Parathyroid adenoma (tissue), 2 donors: ENCODE results near the gene GJA9.
"Not testable (repeated sequence)": the region's sequence is repeated elsewhere in the genome, so short reads cannot be mapped to it uniquely, and the experiment has no call there.

ENCODE experiments used
- H2AFZ ChIP-seq: fragments of 300-600 bp; sonication (generic); one replicate; pipeline ENCODE4 v1.7.0; 2017; ENCODE audit warnings: antibody characterized with exemption, mild to moderate bottlenecking
- H3K27ac ChIP-seq: fragments of 300-600 bp; sonication (generic); one replicate; pipeline ENCODE4 v1.7.0; 2017
- H3K27me3 ChIP-seq: fragments of 300-600 bp; sonication (generic); one replicate; pipeline ENCODE4 v1.7.0; 2017; ENCODE audit warnings: low read length; ENCODE audit not compliant: control insufficient read depth, insufficient read depth
- H3K36me3 ChIP-seq: fragments of 300-600 bp; sonication (generic); one replicate; pipeline ENCODE4 v1.7.0; 2017; ENCODE audit warnings: low read length; ENCODE audit not compliant: control insufficient read depth, insufficient read depth
- H3K4me1 ChIP-seq: fragments of 300-600 bp; sonication (generic); one replicate; pipeline ENCODE4 v1.7.0; 2017; ENCODE audit warnings: control low read depth
- H3K4me2 ChIP-seq: fragments of 300-600 bp; sonication (generic); one replicate; pipeline ENCODE4 v1.7.0; 2017; ENCODE audit warnings: low read length
- H3K4me3 ChIP-seq: fragments of 300-600 bp; sonication (generic); one replicate; pipeline ENCODE4 v1.7.0; 2017; ENCODE audit warnings: low read depth, low read length
- H3K79me2 ChIP-seq: fragments of 300-600 bp; sonication (generic); one replicate; pipeline ENCODE4 v1.7.0; 2017; ENCODE audit warnings: control low read depth
- H3K9ac ChIP-seq: fragments of 300-600 bp; sonication (generic); one replicate; pipeline ENCODE4 v1.7.0; 2017; ENCODE audit warnings: mild to moderate bottlenecking
- H3K9me3 ChIP-seq: fragments of 300-600 bp; sonication (generic); one replicate; pipeline ENCODE4 v1.7.0; 2017; ENCODE audit warnings: low read length; ENCODE audit not compliant: control insufficient read depth
- TF ChIP-seq, protein P1 (sequence below): fragments of 300-600 bp; sonication (generic); IDR thresholded peaks from one replicate; pipeline ENCODE4 v1.7.0; 2017; ENCODE audit warnings: antibody characterized with exemption, mild to moderate bottlenecking
- donor health status: primary hyperparathyroidism.

The GJA9 gene

DNA sequence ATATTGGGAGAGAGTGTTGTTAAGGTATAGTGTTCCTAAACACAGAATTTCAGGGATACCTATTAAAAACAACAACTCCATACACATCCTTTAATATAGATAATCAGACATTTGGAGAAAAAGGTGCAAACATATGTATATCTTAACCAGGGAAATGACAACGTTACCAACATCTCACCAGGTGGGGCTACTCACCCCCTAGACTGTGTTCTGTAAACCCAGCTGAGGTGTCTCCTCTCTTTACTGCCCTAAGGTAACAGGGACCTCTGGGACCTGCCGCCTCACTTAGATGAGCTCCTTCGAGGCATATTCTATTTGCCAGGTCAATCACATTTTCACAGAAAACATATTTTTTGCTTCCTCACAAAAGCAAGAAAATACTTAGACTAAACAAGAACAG, 35.2 kb downstream of the GJA9 start:
- no peaks in the 10 kb centered on the region for H3K36me3 ChIP-seq
- no peak overlapping the region for H2AFZ ChIP-seq
- H3K27ac ChIP-seq = no peak overlapping the region
- no peaks in the 10 kb centered on the region for H3K4me1 ChIP-seq
- H3K4me3 ChIP-seq = no peak overlapping the region
- H3K79me2 ChIP-seq = no peaks in the 10 kb centered on the region
- H3K27me3 ChIP-seq = no peaks in the 10 kb centered on the region
- H3K9me3 ChIP-seq = no peaks in the 10 kb centered on the region
- no peak overlapping the region for H3K9ac ChIP-seq
- TF ChIP-seq, protein P1, sequence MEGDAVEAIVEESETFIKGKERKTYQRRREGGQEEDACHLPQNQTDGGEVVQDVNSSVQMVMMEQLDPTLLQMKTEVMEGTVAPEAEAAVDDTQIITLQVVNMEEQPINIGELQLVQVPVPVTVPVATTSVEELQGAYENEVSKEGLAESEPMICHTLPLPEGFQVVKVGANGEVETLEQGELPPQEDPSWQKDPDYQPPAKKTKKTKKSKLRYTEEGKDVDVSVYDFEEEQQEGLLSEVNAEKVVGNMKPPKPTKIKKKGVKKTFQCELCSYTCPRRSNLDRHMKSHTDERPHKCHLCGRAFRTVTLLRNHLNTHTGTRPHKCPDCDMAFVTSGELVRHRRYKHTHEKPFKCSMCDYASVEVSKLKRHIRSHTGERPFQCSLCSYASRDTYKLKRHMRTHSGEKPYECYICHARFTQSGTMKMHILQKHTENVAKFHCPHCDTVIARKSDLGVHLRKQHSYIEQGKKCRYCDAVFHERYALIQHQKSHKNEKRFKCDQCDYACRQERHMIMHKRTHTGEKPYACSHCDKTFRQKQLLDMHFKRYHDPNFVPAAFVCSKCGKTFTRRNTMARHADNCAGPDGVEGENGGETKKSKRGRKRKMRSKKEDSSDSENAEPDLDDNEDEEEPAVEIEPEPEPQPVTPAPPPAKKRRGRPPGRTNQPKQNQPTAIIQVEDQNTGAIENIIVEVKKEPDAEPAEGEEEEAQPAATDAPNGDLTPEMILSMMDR = no peak
- H3K4me2 ChIP-seq = no peak overlapping the region

DNA sequence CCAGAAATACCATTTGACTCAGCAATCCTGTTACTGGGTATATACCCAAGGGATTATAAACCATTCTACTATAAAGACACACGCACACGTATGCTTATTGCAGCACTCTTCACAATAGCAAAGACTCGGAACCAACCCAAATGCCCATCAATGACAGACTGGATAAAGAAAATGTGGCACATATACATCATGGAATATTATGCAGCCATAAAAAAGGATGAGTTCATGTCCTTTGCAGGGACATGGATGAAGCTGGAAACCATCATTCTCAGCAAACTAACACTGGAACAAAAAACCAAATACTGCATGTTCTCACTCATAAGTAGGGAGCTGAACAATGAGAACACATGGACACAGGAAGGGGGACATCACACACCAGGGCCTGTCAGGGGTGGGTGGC, 36.3 kb downstream of the GJA9 start:
- H3K4me1 ChIP-seq, H3K27me3 ChIP-seq, H3K79me2 ChIP-seq, H3K36me3 ChIP-seq, H3K9me3 ChIP-seq, H3K4me3 ChIP-seq, H3K9ac ChIP-seq, H3K27ac ChIP-seq, H3K4me2 ChIP-seq, H2AFZ ChIP-seq: not testable (repeated sequence)

DNA sequence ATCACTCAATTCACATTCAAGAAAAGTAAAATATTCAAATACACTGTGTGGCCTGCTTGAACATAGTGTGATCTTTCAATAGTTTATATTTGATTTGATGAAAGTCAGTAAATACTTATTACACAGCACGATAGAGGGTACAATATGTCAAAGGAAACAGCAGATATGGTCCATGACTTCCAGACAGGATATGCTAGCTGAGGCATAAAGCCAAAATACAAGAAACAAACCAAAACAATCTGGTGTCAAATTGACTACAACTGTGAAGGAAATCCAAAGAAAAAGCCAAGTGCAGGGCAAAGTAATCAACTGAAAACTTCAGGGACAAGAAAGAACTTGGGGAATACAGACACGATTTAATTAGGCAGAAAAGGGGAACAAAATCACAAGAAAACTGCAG, 41.1 kb downstream of the GJA9 start:
- Histone ChIP-seq H3K9ac (no peak overlapping the region), H3K4me1 (no peaks in the 10 kb centered on the region), H3K79me2 (no peaks in the 10 kb centered on the region), H3K4me2 (no peak overlapping the region), H3K27ac (no peak overlapping the region), H3K36me3 (no peaks in the 10 kb centered on the region), H3K9me3 (no peaks in the 10 kb centered on the region), H3K27me3 (no peaks in the 10 kb centered on the region), H3K4me3 (no peak overlapping the region), H2AFZ (no peak overlapping the region)
- TF ChIP-seq, protein P1 = no peak

DNA sequence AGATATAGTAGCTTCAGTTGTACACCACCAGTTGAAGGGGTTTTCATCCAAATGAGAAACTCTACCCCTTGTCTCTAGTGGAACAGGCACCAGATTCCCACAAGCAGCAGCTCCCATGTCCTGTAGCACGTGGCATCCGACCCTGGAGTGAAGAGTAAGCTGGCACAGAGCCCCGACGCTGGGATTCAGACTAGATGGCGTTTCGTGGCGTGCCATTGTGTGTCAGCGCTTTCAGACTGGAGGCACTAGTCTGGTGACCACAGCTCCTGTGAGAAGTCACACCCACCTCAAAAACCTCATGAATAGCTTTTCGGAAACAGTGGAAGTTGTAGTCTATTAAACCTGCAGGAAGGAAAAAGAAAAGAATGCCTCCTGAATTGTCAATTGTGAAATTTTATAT, 42.0 kb downstream of the GJA9 start:
- no peaks in the 10 kb centered on the region for H3K27me3 ChIP-seq
- H3K27ac ChIP-seq = no peak overlapping the region
- H3K9me3 ChIP-seq = no peaks in the 10 kb centered on the region
- TF ChIP-seq, protein P1 = no peak
- no peaks in the 10 kb centered on the region for H3K79me2 ChIP-seq
- no peaks in the 10 kb centered on the region for H3K36me3 ChIP-seq
- no peaks in the 10 kb centered on the region for H3K4me1 ChIP-seq
- no peak overlapping the region for H2AFZ ChIP-seq
- no peak overlapping the region for H3K4me2 ChIP-seq
- H3K9ac ChIP-seq = no peak overlapping the region
- H3K4me3 ChIP-seq = no peak overlapping the region

DNA sequence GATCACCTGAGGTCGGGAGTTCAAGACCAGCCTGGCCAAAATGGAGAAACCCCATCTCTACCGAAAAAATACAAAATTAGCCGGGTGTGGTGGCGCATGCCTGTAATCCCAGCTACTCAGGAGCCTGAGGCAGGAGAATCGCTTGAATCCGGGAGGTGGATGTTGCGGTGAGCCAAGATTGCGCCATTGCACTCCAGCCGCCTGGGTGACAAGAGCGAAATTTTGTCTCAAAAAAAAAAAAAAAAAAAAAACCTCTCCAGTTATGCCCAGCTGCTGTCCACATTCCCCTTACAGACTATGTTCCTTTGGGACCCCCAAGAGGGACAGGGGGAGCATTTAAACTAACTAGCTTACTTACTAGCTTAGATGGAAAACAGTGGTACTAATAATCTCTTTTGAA, 45.1 kb downstream of the GJA9 start:
- not testable (repeated sequence) for H3K4me1 ChIP-seq, H2AFZ ChIP-seq, H3K27ac ChIP-seq, H3K4me2 ChIP-seq, H3K79me2 ChIP-seq, H3K9ac ChIP-seq, H3K27me3 ChIP-seq, H3K9me3 ChIP-seq, H3K4me3 ChIP-seq, H3K36me3 ChIP-seq
